Caki2 (cell line): ENCODE measurements around the gene KCND3. TPM values are rescaled to one million over a fixed set of nuclear protein-coding genes. Genes with fewer than 3 reads are reported as not detected.

Experiments used
- DNase-seq: peaks from one replicate; pipeline ENCODE4 v3.0.0-alpha.2; 2015; ENCODE audit warnings: low read depth
- in situ Hi-C: cut with HindIII; loops from 2 replicates; pipeline ENCODE4 v1.10.0; 2016; ENCODE audit warnings: low sequenced_read_pairs, low pct_unique_long_range_greater_than_20kb, mixed read lengths
- total RNA-seq: library from RNA; depleted of rRNA; stranded (reverse); fragments of >200 nt; shearing (Covaris generic); gene quantifications from 2 replicates; pipeline ENCODE4 v1.2.3, GENCODE V29; 2014; ENCODE audit warnings: low replicate concordance

The KCND3 gene
- total RNA-seq, 1 experiment from 2014 or later = not detected

DNA sequence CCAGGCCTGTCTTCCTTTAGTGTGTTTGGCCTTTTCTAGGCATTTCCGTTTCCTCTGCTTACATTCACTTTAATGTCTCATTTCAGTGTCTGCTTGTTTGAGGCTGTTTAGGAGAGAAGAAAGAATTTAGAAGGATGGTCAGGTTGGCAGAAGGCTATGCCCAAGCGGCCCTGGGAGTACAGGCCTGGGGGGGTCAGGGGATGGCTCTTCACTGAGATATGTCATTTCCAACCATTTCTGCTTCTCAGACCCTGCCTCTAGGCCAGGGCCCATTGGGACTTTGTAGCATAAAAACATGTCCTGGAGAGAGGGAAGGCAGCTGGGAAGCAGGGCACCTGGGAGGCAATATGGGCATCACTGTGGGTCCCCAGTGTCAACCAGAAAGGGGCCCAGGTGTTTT is 147.7 kb downstream of the KCND3 start:
- in situ Hi-C loops = no loop called here
- DNase-seq = no peak

DNA sequence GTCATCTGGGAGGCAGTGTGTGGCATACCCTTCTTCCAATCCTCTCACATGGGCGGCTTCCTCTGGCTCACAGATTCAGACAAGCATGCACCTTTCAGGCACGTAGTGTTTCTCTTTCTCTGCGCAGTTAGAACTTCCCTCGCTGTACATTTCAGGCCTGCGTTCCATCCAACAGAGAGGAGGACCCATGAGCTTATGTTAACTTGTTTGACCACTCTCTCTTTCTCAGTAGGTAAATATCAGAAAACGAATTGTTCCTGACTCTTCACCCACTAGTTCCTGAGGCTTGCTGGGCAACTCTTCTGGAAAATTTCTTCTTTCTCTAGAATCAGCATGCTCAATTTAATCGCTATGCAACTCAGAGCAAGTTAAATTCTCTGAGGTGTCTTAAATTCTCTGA is 148.3 kb downstream of the KCND3 start:
- no peak for DNase-seq
- in situ Hi-C loops = no loop called here

DNA sequence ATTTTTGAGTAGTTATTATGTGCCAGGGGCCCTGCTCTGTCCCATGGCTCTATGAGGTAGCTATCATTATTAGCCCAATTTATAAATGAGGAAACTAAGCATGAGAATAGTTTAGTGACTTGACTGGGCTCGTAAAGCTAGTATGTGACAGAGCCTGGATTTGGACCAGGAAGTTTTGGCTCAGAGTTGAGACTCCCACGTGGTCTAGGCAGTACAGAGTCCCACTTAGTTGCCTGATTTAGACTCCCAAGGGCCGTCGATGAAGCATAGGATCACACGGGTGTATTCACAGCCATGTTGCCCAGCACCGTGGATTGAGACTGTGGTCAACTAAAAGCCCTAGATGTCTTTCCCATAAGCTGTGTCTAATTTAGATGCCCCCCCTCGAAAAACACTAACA is 152.1 kb downstream of the KCND3 start:
- in situ Hi-C loops = no loop called here
- DNase-seq = no peak

DNA sequence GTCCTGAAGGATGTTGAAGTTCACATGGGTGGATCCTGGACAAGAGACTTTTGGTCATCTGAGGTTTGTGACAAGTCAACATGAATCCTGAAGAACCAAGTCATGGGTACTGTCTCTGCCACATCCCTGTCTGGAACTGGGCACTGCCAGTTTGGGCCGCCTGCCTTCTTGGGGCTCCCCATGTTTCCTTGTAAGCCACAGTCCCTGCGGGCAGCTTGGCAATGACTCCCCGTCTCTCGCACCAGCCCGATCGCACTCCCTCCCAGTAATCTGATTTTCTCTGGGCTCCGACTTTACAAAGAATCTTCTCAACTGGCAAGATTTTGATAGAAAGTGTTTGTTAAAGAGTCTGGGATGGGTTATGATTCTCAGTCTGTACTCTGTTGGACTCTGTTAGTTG is 153.4 kb downstream of the KCND3 start:
- in situ Hi-C loops = no loop called here
- DNase-seq = no peak

DNA sequence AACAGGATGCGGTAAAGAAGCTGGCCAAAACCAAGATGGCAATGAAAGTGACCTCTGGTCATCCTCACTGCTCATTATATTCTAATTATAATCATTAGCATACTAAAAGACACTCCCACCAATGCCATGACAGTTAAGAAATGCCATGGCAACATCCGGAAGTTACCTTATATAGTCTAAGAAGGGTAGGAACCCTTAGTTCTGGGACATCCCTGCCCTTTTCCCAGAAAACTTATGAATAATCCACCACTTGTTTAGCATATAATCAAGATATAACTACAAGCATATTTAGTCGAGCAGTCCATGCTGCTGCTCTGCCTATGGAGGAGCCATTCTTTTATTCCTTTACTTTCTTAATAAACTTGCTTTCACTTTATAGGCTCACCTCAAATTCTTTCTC is 154.0 kb downstream of the KCND3 start:
- in situ Hi-C loops = no loop called here
- DNase-seq = no peak

DNA sequence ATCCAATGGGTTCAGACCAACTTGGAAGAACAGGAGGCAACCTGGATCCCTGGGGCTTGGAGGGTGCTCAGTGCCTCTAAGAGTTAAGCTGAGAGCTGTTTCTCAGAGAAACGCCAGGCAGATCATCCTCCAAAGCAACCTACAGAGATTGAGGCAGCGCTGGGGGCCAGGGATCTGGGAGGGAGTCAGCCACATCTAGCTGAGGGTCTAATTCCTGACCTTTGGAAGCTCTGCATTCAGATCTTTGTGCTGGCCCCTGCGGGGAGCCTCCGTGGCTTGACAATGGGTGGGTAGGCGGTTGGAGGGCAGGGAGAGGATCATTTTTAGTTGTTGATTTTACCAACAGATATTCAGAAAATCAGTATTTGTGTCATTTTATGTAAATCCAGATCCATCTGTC is 154.5 kb downstream of the KCND3 start:
- no peak for DNase-seq
- in situ Hi-C loops = no loop called here

DNA sequence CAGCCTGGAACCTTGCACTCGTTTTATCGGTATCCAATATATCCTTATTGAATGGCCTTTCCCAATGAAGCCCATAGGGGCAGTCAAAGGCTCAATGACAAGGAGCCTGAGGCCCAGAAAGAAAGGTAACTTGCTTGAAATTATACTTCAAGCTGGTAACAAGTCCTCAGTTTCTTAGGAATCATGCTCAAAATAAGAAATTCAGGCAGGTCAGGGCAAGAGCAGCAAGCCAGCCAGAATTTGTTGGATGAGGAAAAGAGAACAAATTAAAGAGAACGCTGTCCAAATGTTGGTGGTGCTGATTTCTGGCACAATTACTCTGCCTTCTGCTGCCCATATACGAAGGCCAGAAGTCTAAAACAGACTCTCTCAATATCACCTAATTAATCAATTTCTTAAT is 156.1 kb downstream of the KCND3 start:
- no peak for DNase-seq

DNA sequence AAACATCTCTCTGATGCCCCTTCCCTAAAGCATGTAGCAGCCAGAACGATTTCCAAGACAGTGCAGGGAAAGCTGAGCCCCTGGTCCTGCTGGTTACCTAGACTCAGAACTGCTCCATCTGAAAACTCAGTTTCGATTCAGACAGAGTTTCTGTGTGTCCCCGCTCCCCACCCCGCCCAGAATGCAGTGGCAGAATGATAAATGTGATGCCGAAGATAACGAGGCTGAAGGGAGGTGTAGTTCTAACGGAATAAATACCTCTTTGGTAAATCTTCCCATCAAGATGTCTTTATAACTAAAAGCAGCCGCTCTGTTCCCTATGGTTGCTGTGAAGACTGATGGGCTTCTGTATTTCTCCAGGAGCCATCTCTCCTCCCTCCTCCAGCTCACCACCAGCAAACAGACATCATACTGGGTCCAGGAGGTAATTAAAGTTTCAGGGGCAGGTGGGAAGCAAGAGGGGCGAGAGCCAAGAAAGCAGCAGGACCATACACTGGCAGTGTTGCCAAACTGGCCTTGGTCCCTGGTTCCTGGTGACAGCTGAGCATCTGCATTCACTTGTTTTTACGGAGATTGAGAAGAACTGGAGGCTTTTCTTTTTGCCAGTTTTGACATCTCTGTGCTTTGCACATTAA is 156.8 kb downstream of the KCND3 start:
- in situ Hi-C loops = no loop called here
- no peak for DNase-seq

More for the DNA sequence above, 156.1 kb downstream of the KCND3 start:
- in situ Hi-C loops = no loop called here

DNA sequence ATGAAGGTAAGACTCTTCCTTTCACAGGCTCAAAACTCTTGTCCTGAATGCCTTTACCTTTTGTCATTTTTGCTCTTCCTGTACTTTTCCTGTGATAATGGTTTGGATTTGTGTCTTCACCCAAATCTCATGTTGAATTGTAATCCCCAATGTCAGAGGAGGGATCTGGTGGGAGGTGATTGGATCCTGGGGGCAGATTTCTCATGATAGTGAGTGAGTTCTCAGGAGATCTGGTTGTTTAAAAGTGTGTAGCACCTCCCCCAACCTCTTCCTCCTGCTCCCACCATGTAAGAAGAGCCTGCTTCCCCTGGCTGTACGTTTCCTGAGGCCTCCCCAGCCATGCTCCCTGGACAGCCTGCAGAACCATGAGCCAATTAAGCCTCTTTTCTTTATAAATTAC is 158.3 kb downstream of the KCND3 start:
- DNase-seq = no peak
- in situ Hi-C loops = no loop called here

DNA sequence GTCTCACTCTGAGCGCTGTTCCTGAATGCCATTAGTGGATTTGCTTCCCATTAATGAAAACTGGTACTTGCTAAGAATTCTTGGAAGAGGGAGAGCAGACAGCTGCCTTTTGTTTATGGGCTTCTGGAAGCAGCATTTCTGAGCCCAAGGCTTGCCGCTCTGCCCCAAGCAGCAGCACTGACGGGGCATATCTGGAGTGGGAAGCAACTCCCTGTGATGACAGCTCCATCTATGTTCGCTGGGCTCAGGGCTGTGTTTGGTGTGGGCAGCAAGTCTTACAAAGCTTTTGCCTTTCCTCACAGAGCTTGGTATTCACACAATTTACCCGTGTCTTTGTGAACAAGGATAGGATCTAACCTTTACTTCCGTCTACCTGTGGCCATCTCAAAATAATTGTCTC is 161.5 kb downstream of the KCND3 start:
- in situ Hi-C loops = no loop called here
- no peak for DNase-seq

DNA sequence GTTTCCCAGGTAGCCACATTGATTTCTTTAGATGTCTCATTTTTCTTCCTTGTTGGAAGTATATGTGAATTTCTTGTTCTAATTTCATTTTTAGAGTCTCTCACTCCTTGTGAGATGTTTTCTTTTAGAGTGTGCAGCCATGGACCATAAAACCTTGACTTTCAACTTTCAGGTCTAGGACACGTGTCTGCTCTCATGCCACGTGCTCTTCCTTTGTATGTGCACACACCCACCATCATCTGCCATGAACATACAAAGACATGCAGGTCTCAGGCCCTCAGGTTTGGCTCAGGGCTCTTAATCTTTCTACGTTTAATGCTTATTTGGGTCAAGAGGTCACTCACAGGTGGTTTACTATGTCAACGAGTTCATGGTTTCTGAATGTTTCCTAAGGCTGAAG is 163.2 kb downstream of the KCND3 start:
- in situ Hi-C loops = no loop called here
- DNase-seq = no peak

DNA sequence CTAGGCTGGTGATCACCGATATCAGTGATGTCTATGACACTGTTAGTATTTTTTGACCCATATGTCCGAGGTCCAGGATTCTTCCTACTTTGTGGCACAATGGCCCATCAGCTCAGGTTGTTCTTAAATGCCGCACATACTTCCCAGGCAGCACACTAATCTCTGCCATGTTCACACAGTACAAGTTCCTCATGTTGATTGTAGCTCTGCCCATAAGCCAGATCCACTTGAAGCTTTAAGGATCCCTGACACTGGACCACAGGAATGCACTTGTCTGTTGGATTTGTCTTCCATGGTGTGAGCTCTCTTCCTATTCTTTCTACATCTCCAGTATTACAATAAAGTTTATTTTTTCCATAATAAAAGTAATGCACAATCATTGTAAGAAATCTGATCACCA is 164.3 kb downstream of the KCND3 start:
- no peak for DNase-seq
- in situ Hi-C loops = no loop called here

DNA sequence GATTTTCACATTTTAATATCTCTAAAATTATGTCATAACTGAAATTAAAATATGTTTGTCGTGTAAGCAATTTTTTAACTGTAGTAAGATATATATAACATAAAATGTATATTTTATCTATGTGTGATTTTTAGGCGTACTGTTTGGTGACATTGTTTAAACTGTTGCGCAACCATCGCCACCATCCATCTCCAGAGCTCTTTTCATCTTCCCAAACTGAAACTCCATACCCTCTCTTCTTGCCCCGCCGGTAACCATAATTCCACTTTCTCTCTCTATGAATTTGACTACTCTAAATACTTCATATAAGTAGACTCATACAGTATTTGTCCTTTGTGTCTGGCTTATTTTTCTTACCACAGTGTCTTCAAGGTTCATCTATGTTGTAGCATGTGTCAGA is 167.3 kb downstream of the KCND3 start:
- no peak for DNase-seq
- in situ Hi-C loops = no loop called here

DNA sequence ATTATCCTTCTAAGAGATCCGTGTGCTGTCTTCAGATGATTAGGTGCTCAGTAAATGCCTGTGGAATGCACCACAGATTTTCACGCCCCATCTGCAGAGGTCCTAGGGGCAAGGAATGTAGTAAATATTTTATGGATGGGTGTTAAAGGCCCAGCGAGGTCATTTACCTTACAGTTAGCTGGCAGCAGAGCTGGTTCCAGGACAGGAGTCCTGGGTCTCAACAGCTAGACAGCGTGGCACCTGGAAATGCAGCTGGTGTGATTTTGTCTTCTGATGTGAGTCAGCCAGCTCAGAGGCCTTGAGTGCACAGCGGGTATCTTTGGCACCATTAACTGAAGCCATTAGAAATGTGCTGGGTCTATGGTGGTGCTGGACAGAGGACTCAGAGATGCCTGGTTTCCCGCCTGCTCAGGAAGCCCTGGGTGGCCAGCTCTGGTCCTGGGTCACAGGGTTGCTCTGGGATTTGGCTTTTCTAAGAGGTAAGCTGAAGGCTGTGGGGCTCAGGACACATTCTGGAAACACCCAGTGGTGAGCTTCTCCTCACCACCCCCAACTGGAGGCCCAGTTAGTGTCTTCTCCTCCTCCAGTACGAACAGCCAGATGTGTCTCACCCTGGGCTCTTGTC is 168.2 kb downstream of the KCND3 start:
- DNase-seq = no peak
- in situ Hi-C loops = no loop called here

DNA sequence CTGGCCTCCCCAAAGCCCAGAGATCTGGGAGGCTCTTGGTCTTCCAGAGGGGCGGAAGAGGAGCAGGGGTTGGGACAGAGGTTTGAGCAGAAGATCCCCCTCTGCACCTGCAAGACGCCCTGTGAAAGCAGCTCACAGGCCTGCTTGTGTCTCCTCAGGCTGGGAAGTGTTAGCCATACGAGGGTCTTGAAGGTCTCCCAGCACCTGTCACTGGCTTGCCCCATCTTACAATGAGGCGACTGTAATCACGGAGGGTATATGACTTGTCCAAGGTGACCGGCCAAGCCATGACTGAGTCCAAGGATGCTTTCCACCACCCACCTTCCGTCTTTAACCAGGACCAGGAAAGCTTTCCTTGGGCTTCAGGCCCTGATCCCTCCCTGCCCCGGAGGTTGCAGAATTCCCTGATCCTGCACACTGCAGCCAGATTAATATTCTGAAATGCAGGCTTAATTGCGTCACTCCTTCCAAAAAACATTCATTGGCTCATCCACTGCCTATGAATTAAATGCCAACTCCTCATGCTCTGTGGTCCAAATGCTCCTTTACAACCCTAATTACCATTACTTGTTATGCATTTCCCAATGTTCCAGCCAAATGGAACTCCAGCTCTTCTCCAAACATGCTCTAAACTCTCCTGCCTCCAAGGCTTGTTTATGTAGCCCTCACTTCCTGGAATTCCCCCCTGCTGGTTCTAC is 169.8 kb downstream of the KCND3 start:
- in situ Hi-C loops = no loop called here
- DNase-seq = no peak

DNA sequence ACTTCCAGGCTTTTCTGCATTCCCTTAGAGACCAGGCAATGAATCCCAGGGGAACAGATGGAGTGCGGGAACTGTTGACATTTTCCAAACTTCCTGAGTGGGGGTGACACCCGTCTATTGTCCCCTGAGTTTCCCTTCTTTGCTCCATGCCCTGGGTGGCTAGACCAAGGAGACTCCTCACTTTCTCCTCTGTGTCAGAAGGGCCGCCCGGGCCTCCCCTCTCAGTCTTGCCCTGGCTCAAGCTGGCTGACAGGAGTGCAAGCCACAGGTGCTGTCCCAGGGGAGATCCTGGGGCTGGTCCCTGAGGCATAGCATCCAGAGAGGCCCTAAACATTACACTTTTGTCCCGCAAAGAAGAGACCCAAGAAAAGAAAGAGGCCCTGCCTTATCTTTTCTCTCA is 170.9 kb downstream of the KCND3 start:
- no peak for DNase-seq
- in situ Hi-C loops = no loop called here

DNA sequence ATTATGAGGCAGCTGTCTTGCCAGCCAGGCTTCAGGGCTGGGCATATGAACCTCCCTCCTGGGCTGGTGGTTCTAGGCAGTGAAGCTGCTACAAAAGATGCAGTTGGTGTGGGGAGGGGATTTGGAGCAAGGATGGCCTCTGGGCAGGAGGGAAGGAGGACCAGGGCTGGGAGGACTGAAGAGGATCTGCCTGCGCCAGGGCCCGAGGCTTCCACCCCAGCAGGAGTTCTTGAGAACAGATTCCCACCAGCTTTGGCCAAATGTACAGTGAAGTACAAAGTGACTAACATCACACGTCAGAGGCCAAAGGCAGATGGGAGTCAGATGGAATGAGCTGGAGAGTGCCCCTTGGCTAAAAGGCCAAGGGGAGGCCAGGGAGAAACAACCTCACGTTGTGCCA is 171.4 kb downstream of the KCND3 start:
- DNase-seq = no peak
- in situ Hi-C loops = no loop called here

DNA sequence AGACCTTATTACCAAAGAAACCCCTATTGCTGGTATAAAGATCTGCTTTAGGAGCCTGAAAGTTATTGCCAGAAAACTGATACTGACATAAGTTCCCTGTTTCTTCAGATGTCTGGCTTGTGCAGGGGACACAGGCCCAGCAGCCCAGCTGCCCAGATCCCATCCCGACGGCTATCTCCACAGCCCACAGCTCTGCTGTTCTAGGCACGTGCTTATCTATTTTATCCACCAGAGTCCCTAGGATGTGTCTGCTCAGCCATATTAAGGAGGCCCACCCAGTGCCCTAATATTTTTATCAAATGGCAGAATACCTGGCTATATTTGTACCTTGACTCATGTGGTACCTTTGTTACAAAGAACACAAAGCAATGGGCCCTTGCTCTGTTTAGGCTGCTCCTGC is 174.8 kb downstream of the KCND3 start:
- no peak for DNase-seq
- in situ Hi-C loops = no loop called here

DNA sequence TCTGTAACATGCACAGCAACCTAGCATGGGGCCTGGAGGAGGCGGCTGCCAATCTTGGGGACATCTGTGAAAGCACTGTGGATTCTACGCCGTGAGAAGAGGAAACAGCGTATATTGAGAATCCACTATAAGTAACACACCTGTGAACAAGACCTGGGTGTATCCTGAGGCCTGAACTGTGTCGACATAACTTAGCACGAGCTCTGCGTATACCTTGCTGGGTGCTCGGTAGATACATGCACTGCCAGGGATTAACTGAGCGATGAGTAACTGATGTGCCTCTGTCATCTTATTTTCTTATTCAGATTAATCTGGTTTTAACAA is 175.2 kb downstream of the KCND3 start:
- DNase-seq = no peak
- in situ Hi-C loops = no loop called here
